Heart left ventricle (tissue), 13 donors: ENCODE data around the gene RSRC2.

ENCODE experiments used
- POLR2A ChIP-seq, 2 donors: fragments of 450-650 bp; IDR thresholded peaks; one replicate each; pipeline ENCODE4 v1.6.1; 2017; ENCODE audit warnings: antibody characterized with exemption in 2 of 2, mild to moderate bottlenecking in 2 of 2, moderate library complexity in 2 of 2
- TF ChIP-seq, protein P1 (sequence below), 12 donors: fragments of 200-600 bp; sonication (generic) in 4 of 12; IDR thresholded peaks; one replicate each; pipeline versions ENCODE4 v1.5.0 to v1.8.0; 2018 to 2022; ENCODE audit warnings: antibody characterized with exemption in 12 of 12, mild to moderate bottlenecking in 5 of 12
- donor health status: ischemic (EF 13 %, LVEDD 7.1; RV severe dilation, severe dysfunction).
- donor health status: DM: no; HTN: yes; CAD: no.
- donor health status: DM: no; HTN: no; CAD: no.
- donor health status: ischemic (EF 25% LVEDD 6.9; RV normal size, moderate dysfunction).
- donor health status: ischemic (EF 25% LVEDD 5.7; RV mildly dilated, moderate dysfunction).
- donor health status: ischemic (EF 35%, LVEDD 5.7; RV mildly dilated, moderate dysfunction).
- donor health status: nonischemic (EF 11% LVEDD 7.7; RV severe dilation, severe dysfunction).
- donor health status: DM: yes; HTN: yes; CAD: no.
- donor health status: PGD.
- donor health status: ischemic (EF 29% LVEDD 5.4; RV normal size, mild dysfunction).
- donor health status: nonischemic (EF 23%, LVEDD 6.1; RV moderate dilation, normal function).

DNA sequence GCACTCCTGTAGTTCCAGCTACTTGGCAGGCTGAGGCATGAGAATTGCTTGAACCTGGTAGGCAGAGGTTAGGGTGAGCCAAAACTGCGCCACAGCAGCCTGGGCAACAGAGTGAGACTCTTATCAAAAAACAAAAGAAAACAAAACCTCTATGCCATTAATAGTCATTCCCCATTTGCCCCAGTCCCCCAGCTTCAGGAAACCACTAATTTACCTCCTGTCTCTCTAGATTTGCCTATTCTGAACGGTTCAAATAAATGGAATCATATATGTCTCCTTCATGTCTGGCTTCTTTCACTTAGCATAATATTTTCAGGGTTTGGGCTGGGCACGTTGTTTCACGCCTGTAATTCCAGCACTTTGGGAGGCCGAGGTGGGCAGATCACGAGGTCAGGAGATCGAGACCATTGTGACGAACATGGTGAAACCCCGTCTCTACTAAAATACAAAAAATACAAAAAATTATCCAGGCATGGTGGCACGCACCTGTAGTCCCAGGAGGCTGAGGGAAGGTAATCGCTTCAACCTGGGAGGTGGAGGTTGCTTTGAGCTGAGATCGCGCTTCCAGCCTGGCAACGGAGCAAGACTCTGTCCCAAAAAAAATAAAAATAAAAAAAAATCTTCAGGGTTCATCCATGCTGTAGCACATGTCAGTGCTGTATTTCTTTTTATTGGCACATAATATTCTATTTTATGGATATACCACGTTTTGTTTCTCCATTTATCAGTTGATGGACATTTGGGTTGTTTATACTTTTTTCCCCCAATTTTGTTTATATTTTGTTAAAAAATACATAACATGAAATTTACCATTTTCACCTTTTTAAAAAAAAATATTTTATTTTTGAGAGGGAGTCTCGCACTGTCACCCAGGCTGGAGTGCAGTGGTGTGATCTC, 32.3 kb upstream of the RSRC2 start:
- TF ChIP-seq, protein P1, sequence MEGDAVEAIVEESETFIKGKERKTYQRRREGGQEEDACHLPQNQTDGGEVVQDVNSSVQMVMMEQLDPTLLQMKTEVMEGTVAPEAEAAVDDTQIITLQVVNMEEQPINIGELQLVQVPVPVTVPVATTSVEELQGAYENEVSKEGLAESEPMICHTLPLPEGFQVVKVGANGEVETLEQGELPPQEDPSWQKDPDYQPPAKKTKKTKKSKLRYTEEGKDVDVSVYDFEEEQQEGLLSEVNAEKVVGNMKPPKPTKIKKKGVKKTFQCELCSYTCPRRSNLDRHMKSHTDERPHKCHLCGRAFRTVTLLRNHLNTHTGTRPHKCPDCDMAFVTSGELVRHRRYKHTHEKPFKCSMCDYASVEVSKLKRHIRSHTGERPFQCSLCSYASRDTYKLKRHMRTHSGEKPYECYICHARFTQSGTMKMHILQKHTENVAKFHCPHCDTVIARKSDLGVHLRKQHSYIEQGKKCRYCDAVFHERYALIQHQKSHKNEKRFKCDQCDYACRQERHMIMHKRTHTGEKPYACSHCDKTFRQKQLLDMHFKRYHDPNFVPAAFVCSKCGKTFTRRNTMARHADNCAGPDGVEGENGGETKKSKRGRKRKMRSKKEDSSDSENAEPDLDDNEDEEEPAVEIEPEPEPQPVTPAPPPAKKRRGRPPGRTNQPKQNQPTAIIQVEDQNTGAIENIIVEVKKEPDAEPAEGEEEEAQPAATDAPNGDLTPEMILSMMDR (IDR thresholded peaks at IDR 0.05) = no peak
- no peak for TF ChIP-seq POLR2A (IDR thresholded peaks at IDR 0.05)
